GM11168 (cell line): ENCODE measurements around the gene ATP10B.

Experiments used
- in situ Hi-C: fragments of 300-500 bp; cut with MboI; formaldehyde crosslinking; loops from one replicate; pipeline ENCODE4 v1.12.0; 2022; ENCODE audit warnings: low sequenced_read_pairs; ENCODE audit not compliant: unreplicated experiment

ATP10B gene

GRCh38 chr5:160567031-160567705, 284.8 kb downstream of the ATP10B start:
- in situ Hi-C loops: no loop called here

- in situ Hi-C loops: no loop called here
Measured at GRCh38 chr5:160565376-160565775, 286.6 kb downstream of the ATP10B start.

GRCh38 chr5:160556846-160557245, 295.2 kb downstream of the ATP10B start:
- in situ Hi-C loops: no loop called here

GRCh38 chr5:160555971-160556631, 295.9 kb downstream of the ATP10B start:
- in situ Hi-C loops: no loop called here

- in situ Hi-C loops: no loop called here
Measured at GRCh38 chr5:160555581-160555970, 296.4 kb downstream of the ATP10B start.

- in situ Hi-C loops: no loop called here
Measured at GRCh38 chr5:160550075-160550474, 301.9 kb downstream of the ATP10B start.

- in situ Hi-C loops: no loop called here
Measured at GRCh38 chr5:160548949-160549645, 302.9 kb downstream of the ATP10B start.

GRCh38 chr5:160547872-160548271, 304.1 kb downstream of the ATP10B start:
- in situ Hi-C loops: no loop called here

GRCh38 chr5:160547061-160547460, 304.9 kb downstream of the ATP10B start:
- in situ Hi-C loops: no loop called here

GRCh38 chr5:160545832-160546231, 306.2 kb downstream of the ATP10B start:
- in situ Hi-C loops: no loop called here

- in situ Hi-C loops: no loop called here
Measured at GRCh38 chr5:160543395-160543794, 308.6 kb downstream of the ATP10B start.

- in situ Hi-C loops: no loop called here
Measured at GRCh38 chr5:160542840-160543239, 309.2 kb downstream of the ATP10B start.

- in situ Hi-C loops: no loop called here
Measured at GRCh38 chr5:160542281-160542680, 309.7 kb downstream of the ATP10B start.

- in situ Hi-C loops: no loop called here
Measured at GRCh38 chr5:160539431-160539830, 312.6 kb downstream of the ATP10B start.

GRCh38 chr5:160537940-160538339, 314.1 kb downstream of the ATP10B start:
- in situ Hi-C loops: no loop called here

GRCh38 chr5:160537116-160537515, 314.9 kb downstream of the ATP10B start:
- in situ Hi-C loops: no loop called here

GRCh38 chr5:160534914-160535313, 317.1 kb downstream of the ATP10B start:
- in situ Hi-C loops: no loop called here

GRCh38 chr5:160534125-160534524, 317.9 kb downstream of the ATP10B start:
- in situ Hi-C loops: no loop called here

GRCh38 chr5:160525471-160526261, 326.3 kb downstream of the ATP10B start:
- in situ Hi-C loops: no loop called here

- in situ Hi-C loops: no loop called here
Measured at GRCh38 chr5:160524827-160525226, 327.2 kb downstream of the ATP10B start.
